GM12878 (cell line): ENCODE data around the gene FXYD4. TPM values are rescaled to one million over a fixed set of nuclear protein-coding genes. Genes with fewer than 3 reads are reported as not detected.
A peak's percentile ranks its signal among the peaks of the same experiment; 100 is the strongest.

Experiments
- ATAC-seq: fragments of 200-7000 bp; cut with Tn5 transposase; 3 replicates; pipeline ENCODE4 v1.9.1; 2020; ENCODE audit warnings: mild to moderate bottlenecking, moderate library complexity
- BruUV-seq: library from RNA; stranded (reverse); fragments of 400-500 nt; replicated peaks from 2 replicates; lab custom pipeline; 2021; lab: Mats Ljungman, UMichigan
- CTCF ChIA-PET: fragments of 300-600 bp; sonication (Branson Sonifier 250); formaldehyde crosslinking; extraction: SDS; loops from one replicate; lab custom pipeline; 2021; ENCODE audit warnings: inconsistent platforms; lab: Yijun Ruan, JAX
- POLR2A ChIA-PET: fragments of 350-600 bp; formaldehyde crosslinking; extraction: SDS; loops from one replicate; lab custom pipeline; 2021; ENCODE audit warnings: inconsistent platforms; lab: Charles Lee
- RAD21 ChIA-PET: fragments of 300-600 bp; sonication (Branson Sonifier 250); formaldehyde crosslinking; loops from one replicate; lab custom pipeline; 2023; ENCODE audit warnings: antibody characterized with exemption; ENCODE audit not compliant: unreplicated experiment; lab: Charles Lee
- SMC1A ChIA-PET: fragments of 300-600 bp; sonication (Branson Sonifier 250); formaldehyde crosslinking; loops from one replicate; lab custom pipeline; 2023; ENCODE audit not compliant: unreplicated experiment, uncharacterized antibody; lab: Charles Lee
- DNase-seq: peaks from one replicate; pipeline ENCODE4 v3.0.0-alpha.2; 2011; ENCODE audit warnings: low read depth, low spot score
- FAIRE-seq: peaks from 3 replicates; lab custom pipeline; 2011; peaks lifted over from hg19 to GRCh38; lab: Jason Lieb, UNC
- H2AFZ ChIP-seq: 2 replicates; pipeline ENCODE4 v1.6.0; 2011; ENCODE audit warnings: low read depth, low read length, control low read depth; ENCODE audit not compliant: control insufficient read depth
- H3K27ac ChIP-seq: 2 replicates; pipeline ENCODE4 v1.5.1; 2011; ENCODE audit warnings: control low read depth; ENCODE audit not compliant: control insufficient read depth, insufficient read depth
- H3K27me3 ChIP-seq, 2 experiments: replicated peaks in 1 of 2; 2 replicates each; pipeline versions ENCODE4 v1.6.0 to v1.6.1; 2011; ENCODE audit warnings: low read length in 1 of 2; ENCODE audit not compliant: control insufficient read depth in 2 of 2, insufficient read depth in 2 of 2
- H3K36me3 ChIP-seq, 2 experiments: 2 replicates each; pipeline ENCODE4 v1.5.1; 2011; ENCODE audit warnings: low read length in 1 of 2; ENCODE audit not compliant: control insufficient read depth in 2 of 2, insufficient read depth in 2 of 2
- H3K4me1 ChIP-seq: 2 replicates; pipeline ENCODE4 v1.6.1; 2011; ENCODE audit warnings: mild to moderate bottlenecking, low read length, moderate library complexity, mixed read lengths; ENCODE audit not compliant: control insufficient read depth, insufficient read depth
- H3K4me2 ChIP-seq: 2 replicates; pipeline ENCODE4 v1.6.0; 2011; ENCODE audit warnings: control low read depth; ENCODE audit not compliant: control insufficient read depth, insufficient read depth
- H3K4me3 ChIP-seq: fragments of 200-600 bp; sonication (generic); 2 replicates; pipeline ENCODE4 v1.5.1; 2016
- H3K79me2 ChIP-seq: 2 replicates; pipeline ENCODE4 v1.6.0; 2011; ENCODE audit warnings: low read length; ENCODE audit not compliant: control insufficient read depth, insufficient read depth
- H3K9ac ChIP-seq: 2 replicates; pipeline ENCODE4 v1.8.0; 2011; ENCODE audit warnings: low read length, control low read depth, mixed read lengths; ENCODE audit not compliant: control insufficient read depth, insufficient read depth
- H3K9me3 ChIP-seq: replicated peaks from 3 replicates; pipeline ENCODE4 v1.5.1; 2011; ENCODE audit warnings: mild to moderate bottlenecking, low read length; ENCODE audit not compliant: control insufficient read depth, insufficient read depth
- H4K20me1 ChIP-seq: 2 replicates; pipeline ENCODE4 v1.6.0; 2011; ENCODE audit not compliant: control insufficient read depth, insufficient read depth
- POU2F2 ChIP-seq: IDR thresholded peaks from 3 replicates; pipeline ENCODE4 v1.6.1; 2011; ENCODE audit warnings: low read depth, mild to moderate bottlenecking, low read length, borderline replicate concordance
- RELA ChIP-seq: fragments of 450-650 bp; IDR thresholded peaks from 2 replicates; pipeline ENCODE4 v1.8.0; 2014; ENCODE audit warnings: borderline replicate concordance; ENCODE audit not compliant: partially characterized antibody
- SUPT20H ChIP-seq: IDR thresholded peaks from 2 replicates; pipeline ENCODE4 v1.6.1; 2011; ENCODE audit warnings: low read depth, mild to moderate bottlenecking, low read length, moderate library complexity, borderline replicate concordance; ENCODE audit not compliant: control insufficient read depth
- TCF7 ChIP-seq: IDR thresholded peaks from 2 replicates; pipeline ENCODE4 v1.6.1; 2014; ENCODE audit warnings: antibody characterized with exemption, borderline replicate concordance
- WGBS: methylation state at CpG from one replicate; pipeline ENCODE4 v1.1.6; 2016; ENCODE audit warnings: low lambda C conversion rate; ENCODE audit not compliant: insufficient replicate concordance, insufficient coverage; ENCODE audit errors: missing lambda C conversion rate; 5-methylcytosine and 5-hydroxymethylcytosine counted together
- in situ Hi-C: fragments of 300-500 bp; cut with MboI; formaldehyde crosslinking; loops from 9 replicates; pipeline ENCODE4 v1.14.3; 2018; ENCODE audit warnings: mixed read lengths
- intact Hi-C: fragments of 100-400 bp; cut with micrococcal nuclease; formaldehyde crosslinking; loops from one replicate; pipeline ENCODE4 v1.14.2; 2022; ENCODE audit not compliant: unreplicated experiment
- polyA plus RNA-seq, 11 experiments: library from polyadenylated mRNA; depleted of rRNA in 4 of 11; unstranded in 6 of 11; stranded (reverse) in 5 of 11; fragments of >200 nt; fragmentation: Nextera tagmentation in 4 of 11; fragmentation: Illumina TruSeq in 1 of 11; extraction: Ambion mirVana in 4 of 11; extraction: Trizol in 1 of 11; gene quantifications; 1 replicate in 1 of 11; 2 replicates in 10 of 11; pipeline versions ENCODE4 v1.2.1 to v1.2.3, GENCODE V29; 2011 to 2016; ENCODE audit warnings: inconsistent platforms in 2 of 11, missing spikeins in 2 of 11, low read depth in 1 of 11
- total RNA-seq, 4 experiments: library from RNA; depleted of rRNA in 3 of 4; stranded (reverse); fragments of >200 nt in 3 of 4; fragmentation: Illumina TruSeq in 1 of 4; extraction: Trizol in 1 of 4; gene quantifications; 2 replicates each; pipeline versions ENCODE4 v1.2.1 to v1.2.3, GENCODE V29; 2013 to 2021
- TF ChIP-seq, protein P1 (sequence below): fragments of 450-650 bp; IDR thresholded peaks from 2 replicates; pipeline ENCODE4 v1.6.1; 2016; ENCODE audit warnings: mild to moderate bottlenecking, moderate library complexity, borderline replicate concordance
- TF ChIP-seq, protein P2 (sequence below): fragments of 450-650 bp; IDR thresholded peaks from 2 replicates; pipeline ENCODE4 v1.6.1; 2018; ENCODE audit warnings: mild to moderate bottlenecking, low read depth, moderate library complexity; ENCODE audit not compliant: partially characterized antibody
- TF ChIP-seq, protein P3 (sequence below), 3 experiments: IDR thresholded peaks in 2 of 3; conservative IDR thresholded peaks in 1 of 3; 2 replicates each; pipeline ENCODE4 v1.5.1; 2011; ENCODE audit warnings: low read depth in 3 of 3, low read length in 3 of 3, mild to moderate bottlenecking in 3 of 3, control low read depth in 2 of 3, moderate library complexity in 2 of 3, inconsistent platforms in 1 of 3, mixed read lengths in 1 of 3; ENCODE audit not compliant: control insufficient read depth in 2 of 3, insufficient read depth in 1 of 3; ENCODE audit errors: extremely low read depth in 1 of 3

FXYD4 gene
- total and polyA plus RNA-seq, 10 of the 15 experiments (the other 5 are each of a cell fraction or from before 2014, with no cell fraction given): not detected

DNA sequence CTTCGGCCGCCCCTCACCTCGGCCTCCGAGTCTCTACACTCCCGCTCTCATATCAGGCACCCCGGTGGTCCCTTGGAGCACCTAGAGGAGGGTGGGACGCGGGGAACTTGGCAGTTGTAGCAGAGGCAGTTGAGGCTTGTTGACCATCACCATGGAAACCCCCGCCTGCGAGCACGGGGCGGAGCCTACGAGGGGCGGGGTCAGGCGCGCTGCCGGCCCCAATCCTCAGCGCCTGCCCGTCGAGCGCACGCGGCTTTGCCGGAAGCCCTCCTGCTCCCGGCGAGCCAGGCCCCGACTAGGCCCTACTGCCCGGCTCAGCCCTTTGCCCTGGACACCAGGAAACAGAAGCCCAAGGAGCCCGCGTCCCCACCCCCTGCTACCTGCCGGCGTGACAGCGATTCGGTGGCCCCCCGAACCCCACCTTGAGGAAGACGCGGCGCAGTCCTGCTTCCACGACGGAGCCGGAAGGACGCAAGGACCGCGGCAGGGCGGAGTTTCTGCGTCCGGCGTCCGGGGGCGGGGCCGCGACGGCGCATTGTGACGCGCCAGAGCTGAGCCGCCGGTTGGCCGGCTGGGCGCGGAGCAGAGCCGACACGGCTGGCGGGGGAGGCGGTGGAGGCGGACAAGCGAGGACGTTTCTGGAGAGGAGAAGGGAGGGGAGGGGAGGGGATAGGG is 37.4 kb downstream of the FXYD4 start, which contains the start of gene HNRNPF:
Gene HNRNPF (minus strand): TSS at position 477 of the 675 bp plus-strand sequence. CDS start 21,302 bp downstream, outside the sequence.
- Histone ChIP-seq H2AFZ (peak within 1 kb of the TSS; percentile 85), H3K9ac (peak within 1 kb of the TSS; percentile 92), H4K20me1 (peaks cover 4% of the 10 kb centered on the region; the same call in 1 of the 2 replicates), H3K27ac (peak within 1 kb of the TSS; percentile 95), H3K9me3 (no peaks in the 10 kb centered on the region), H3K4me2 (peak within 1 kb of the TSS; percentile 91), H3K79me2 (peaks cover 59% of the 10 kb centered on the region), H3K4me3 (peak within 1 kb of the TSS; percentile 98), H3K27me3 (no peaks in the 10 kb centered on the region), H3K36me3 (no peaks in the 10 kb centered on the region; a peak in 1 of 4 replicates), H3K4me1 (no peaks in the 10 kb centered on the region; the same call in 1 of the 2 replicates)
- DNase-seq (peak; percentile 77), FAIRE-seq (peak; percentile 90), ATAC-seq (peak; percentile 80)
- intact Hi-C loops: loop anchor here (1.0 to 5.0 kb wide), 4 partner anchors 9 to 272 kb away; partner anchors contain the start of genes CSGALNACT2 and ZNF487
- in situ Hi-C loops: loop anchor here (10.0 to 25.0 kb wide), 4 partner anchors 272 to 1556 kb away; partner anchors contain the start of genes CSGALNACT2 and ZNF33B
- under 1% methylated on average over 63 of the region's 68 CpGs for WGBS
- RAD21 ChIA-PET: interaction anchor here (1.0 to 1.8 kb wide), 3 partner anchors 9 to 13 kb away, joined by 3 to 5 read pairs (median 5); no protein-coding TSS in a partner anchor
- SMC1A ChIA-PET: interaction anchor here (0.9 to 2.3 kb wide), 2 partner anchors 10 to 11 kb away, joined by 3 to 9 read pairs; no protein-coding TSS in a partner anchor
- CTCF ChIA-PET: no interaction called here
- POLR2A ChIA-PET: interaction anchor here (0.6 to 1.8 kb wide), 6 partner anchors 8 to 802 kb away, joined by 3 to 10 read pairs (median 6); no protein-coding TSS in a partner anchor
- no TSS peak for BruUV-seq
- no peak for TF ChIP-seq SUPT20H
- TF ChIP-seq, protein P1, sequence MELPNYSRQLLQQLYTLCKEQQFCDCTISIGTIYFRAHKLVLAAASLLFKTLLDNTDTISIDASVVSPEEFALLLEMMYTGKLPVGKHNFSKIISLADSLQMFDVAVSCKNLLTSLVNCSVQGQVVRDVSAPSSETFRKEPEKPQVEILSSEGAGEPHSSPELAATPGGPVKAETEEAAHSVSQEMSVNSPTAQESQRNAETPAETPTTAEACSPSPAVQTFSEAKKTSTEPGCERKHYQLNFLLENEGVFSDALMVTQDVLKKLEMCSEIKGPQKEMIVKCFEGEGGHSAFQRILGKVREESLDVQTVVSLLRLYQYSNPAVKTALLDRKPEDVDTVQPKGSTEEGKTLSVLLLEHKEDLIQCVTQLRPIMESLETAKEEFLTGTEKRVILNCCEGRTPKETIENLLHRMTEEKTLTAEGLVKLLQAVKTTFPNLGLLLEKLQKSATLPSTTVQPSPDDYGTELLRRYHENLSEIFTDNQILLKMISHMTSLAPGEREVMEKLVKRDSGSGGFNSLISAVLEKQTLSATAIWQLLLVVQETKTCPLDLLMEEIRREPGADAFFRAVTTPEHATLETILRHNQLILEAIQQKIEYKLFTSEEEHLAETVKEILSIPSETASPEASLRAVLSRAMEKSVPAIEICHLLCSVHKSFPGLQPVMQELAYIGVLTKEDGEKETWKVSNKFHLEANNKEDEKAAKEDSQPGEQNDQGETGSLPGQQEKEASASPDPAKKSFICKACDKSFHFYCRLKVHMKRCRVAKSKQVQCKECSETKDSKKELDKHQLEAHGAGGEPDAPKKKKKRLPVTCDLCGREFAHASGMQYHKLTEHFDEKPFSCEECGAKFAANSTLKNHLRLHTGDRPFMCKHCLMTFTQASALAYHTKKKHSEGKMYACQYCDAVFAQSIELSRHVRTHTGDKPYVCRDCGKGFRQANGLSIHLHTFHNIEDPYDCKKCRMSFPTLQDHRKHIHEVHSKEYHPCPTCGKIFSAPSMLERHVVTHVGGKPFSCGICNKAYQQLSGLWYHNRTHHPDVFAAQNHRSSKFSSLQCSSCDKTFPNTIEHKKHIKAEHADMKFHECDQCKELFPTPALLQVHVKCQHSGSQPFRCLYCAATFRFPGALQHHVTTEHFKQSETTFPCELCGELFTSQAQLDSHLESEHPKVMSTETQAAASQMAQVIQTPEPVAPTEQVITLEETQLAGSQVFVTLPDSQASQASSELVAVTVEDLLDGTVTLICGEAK: peak; percentile 83; the same call in 1 of the 2 replicates
- TF ChIP-seq, protein P2, sequence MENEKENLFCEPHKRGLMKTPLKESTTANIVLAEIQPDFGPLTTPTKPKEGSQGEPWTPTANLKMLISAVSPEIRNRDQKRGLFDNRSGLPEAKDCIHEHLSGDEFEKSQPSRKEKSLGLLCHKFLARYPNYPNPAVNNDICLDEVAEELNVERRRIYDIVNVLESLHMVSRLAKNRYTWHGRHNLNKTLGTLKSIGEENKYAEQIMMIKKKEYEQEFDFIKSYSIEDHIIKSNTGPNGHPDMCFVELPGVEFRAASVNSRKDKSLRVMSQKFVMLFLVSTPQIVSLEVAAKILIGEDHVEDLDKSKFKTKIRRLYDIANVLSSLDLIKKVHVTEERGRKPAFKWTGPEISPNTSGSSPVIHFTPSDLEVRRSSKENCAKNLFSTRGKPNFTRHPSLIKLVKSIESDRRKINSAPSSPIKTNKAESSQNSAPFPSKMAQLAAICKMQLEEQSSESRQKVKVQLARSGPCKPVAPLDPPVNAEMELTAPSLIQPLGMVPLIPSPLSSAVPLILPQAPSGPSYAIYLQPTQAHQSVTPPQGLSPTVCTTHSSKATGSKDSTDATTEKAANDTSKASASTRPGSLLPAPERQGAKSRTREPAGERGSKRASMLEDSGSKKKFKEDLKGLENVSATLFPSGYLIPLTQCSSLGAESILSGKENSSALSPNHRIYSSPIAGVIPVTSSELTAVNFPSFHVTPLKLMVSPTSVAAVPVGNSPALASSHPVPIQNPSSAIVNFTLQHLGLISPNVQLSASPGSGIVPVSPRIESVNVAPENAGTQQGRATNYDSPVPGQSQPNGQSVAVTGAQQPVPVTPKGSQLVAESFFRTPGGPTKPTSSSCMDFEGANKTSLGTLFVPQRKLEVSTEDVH: no peak
- TF ChIP-seq, protein P3, sequence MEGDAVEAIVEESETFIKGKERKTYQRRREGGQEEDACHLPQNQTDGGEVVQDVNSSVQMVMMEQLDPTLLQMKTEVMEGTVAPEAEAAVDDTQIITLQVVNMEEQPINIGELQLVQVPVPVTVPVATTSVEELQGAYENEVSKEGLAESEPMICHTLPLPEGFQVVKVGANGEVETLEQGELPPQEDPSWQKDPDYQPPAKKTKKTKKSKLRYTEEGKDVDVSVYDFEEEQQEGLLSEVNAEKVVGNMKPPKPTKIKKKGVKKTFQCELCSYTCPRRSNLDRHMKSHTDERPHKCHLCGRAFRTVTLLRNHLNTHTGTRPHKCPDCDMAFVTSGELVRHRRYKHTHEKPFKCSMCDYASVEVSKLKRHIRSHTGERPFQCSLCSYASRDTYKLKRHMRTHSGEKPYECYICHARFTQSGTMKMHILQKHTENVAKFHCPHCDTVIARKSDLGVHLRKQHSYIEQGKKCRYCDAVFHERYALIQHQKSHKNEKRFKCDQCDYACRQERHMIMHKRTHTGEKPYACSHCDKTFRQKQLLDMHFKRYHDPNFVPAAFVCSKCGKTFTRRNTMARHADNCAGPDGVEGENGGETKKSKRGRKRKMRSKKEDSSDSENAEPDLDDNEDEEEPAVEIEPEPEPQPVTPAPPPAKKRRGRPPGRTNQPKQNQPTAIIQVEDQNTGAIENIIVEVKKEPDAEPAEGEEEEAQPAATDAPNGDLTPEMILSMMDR (IDR thresholded peaks at IDR 0.05 in 2 of 3, conservative IDR thresholded peaks at IDR 0.05 in 1 of 3; ENCODE audit: control insufficient read depth in 2 of 3, extremely low read depth in 1 of 3, insufficient read depth in 1 of 3, low read depth in 3 of 3, low read length in 3 of 3): no peak
- no peak; the same call in 2 of the 3 replicates for TF ChIP-seq POU2F2
- no peak for TF ChIP-seq TCF7
- TF ChIP-seq RELA: peak; percentile 7
